GM13977 (cell line): Measurements from ENCODE around the gene NCDN.

Experiments used
- DNase-seq: peaks from one replicate; pipeline ENCODE4 v3.0.0; 2012; ENCODE audit warnings: low spot score
- CTCF ChIP-seq: IDR thresholded peaks from 2 replicates; pipeline ENCODE4 v1.5.1; 2012; ENCODE audit warnings: mild to moderate bottlenecking, control low read depth; ENCODE audit not compliant: insufficient read depth; ENCODE audit errors: extremely low read depth, missing control alignments
- in situ Hi-C: fragments of 300-500 bp; cut with MboI; formaldehyde crosslinking; loops from one replicate; pipeline ENCODE4 v1.12.0; 2022; ENCODE audit warnings: low sequenced_read_pairs, low pct_unique_long_range_greater_than_20kb, mixed read lengths, inconsistent platforms; ENCODE audit not compliant: unreplicated experiment

NCDN gene

GRCh38 chr1:35591211-35591610 is 33.6 kb downstream of the NCDN start:
- no peak for DNase-seq
- in situ Hi-C loops: no loop called here
- no peak for TF ChIP-seq CTCF

DNA sequence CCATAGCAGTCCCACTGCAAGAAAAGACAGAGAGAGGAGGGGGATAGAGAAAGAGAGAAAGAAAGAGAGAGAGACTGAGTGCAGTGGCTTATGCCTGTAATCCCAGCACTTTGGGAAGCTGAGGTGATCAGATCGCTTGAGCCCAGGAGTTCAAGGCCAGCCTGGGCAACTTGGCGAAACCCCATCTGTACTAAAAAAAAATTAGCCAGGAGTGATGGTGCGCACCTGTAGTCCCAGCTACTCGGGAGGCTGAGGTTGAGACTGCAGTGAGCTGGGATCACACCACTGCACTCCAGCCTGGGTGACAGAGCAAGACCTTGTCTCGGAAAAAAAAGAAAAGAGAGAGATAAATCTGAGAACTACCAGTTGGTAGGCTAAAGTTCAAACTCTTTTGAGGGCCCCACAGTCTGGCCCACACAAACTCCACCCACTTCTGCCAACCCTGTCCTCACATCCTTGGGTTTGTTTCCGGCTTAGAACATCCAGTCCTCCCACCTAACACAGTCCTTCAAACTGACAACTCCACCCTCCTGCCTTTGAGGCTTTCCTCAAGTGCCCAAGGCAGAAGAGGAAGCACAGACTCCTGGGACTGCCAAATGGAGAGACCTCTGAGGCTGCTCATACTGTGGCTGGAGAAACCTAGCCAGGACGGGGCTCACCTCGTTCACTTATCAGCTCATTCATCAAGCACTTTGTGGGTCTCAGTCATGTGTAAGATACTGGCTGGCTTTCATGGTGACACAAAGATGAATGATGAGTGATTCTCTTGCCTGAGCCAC is 35.6 kb downstream of the NCDN start:
- in situ Hi-C loops: no loop called here
- TF ChIP-seq CTCF: no peak
- no peak for DNase-seq

DNA sequence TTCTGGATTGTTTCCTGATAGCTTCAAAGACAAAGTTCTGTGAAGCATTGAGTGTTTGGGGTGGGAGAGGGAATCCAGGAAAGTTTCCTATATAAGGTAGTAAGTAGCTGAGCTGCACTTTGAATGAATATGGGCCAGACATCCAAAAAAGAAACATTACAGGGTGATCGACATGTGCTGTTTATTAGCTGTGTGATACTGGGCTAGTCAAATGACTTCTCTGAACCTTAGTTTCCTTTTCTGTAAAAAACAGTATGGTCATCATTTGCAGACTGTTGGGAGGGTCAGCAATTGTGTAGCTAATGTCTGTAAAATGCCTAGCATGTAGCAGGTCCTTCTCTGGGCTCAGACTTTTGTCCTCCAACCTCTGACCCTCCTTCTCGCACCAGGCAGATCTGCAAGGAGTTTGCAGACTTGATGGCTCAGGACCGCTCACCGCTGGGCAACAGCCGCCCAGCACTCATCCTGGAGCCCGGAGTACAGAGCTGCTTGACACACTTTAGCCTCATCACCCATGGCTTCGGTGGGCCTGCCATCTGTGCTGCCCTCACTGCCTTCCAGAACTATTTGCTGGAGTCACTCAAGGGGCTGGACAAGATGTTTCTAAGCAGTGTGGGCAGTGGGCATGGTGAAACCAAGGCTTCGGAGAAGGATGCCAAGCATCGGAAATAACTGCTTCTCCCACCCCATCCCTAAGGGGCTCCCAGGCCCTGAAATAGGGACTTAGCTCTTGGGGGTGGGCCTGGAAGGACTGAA is 36.6 kb downstream of the NCDN start:
- in situ Hi-C loops: no loop called here
- TF ChIP-seq CTCF: no peak
- DNase-seq: no peak

DNA sequence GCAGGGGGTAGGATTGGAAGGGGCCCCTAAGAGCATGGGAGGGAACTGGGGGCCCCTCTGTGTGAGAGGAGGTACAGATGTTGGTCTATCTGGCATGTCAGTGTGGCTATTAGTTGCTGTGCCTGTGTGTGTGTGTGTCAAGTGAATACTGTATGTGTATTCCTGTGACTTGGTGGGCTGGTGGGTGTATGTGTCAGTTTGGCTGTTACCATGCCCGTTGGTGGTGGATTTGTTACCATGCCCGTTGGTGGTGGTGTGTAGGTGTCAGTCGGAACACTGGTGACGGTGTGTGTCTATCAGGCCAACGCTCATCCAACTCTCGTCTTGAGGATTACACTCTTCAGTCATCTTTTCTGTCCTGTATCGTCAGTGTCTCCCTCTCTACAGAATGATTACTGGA is 38.1 kb downstream of the NCDN start:
- in situ Hi-C loops: no loop called here
- TF ChIP-seq CTCF: no peak
- DNase-seq: no peak

DNA sequence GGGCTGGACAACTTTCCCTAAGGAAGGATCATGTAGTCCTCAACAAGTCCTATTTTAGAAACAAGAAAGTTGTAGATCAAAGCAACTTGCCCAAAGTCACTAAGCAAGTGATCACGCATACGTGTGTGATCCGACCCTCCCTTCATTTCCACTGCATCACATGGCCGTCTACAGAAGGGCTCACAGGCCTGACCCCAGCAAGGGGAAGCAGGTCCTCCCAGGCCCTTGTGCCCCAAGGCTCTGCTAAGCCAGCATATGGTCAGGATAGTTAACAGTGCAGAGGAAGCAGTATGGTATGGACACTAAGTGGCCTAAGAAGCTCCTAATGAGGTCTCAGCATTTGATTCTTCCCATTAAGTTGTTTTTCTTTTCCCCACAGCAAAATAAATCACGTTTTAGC is 40.3 kb downstream of the NCDN start:
- TF ChIP-seq CTCF: no peak
- no peak for DNase-seq
- in situ Hi-C loops: no loop called here

GRCh38 chr1:35598895-35599294 is 41.3 kb downstream of the NCDN start:
- TF ChIP-seq CTCF: no peak
- no peak for DNase-seq
- in situ Hi-C loops: no loop called here
